NK-92 (cell line): ENCODE results near the gene GPBP1L1.

Source experiments
- DNase-seq: peaks from one replicate; lab custom pipeline; 2025; ENCODE audit not compliant: unreplicated experiment; lab: John Stamatoyannopoulos, UW

GPBP1L1 gene

GRCh38 chr1:45643978-45644377, 42.4 kb downstream of the GPBP1L1 start:
- DNase-seq: no peak

GRCh38 chr1:45643321-45643720, 43.0 kb downstream of the GPBP1L1 start:
- DNase-seq: no peak

DNA sequence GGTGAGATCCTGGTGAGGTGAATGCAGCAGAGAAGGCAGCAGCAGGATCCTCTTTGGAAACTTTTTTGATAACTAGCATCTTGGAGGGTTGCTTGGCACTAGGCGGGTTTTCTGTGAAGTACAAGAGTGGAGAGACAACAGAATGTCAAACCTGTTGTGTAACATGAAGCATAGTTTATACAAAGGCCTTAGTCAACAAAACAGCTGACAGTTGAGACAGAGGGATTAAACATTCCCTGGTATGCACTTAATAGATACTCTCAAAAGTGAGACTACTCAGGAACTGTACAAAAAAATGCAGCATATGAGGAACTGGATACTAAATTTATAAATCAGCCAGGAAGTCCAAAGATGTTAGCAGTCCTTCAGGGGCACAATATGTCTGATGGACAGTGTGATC, 46.0 kb downstream of the GPBP1L1 start:
- DNase-seq: no peak

GRCh38 chr1:45635211-45635610, 51.1 kb downstream of the GPBP1L1 start:
- DNase-seq: no peak

GRCh38 chr1:45630429-45630828, 55.9 kb downstream of the GPBP1L1 start:
- no peak for DNase-seq

- DNase-seq: no peak
These were observed 57.3 kb downstream of the GPBP1L1 start for GRCh38 chr1:45629035-45629434.

DNA sequence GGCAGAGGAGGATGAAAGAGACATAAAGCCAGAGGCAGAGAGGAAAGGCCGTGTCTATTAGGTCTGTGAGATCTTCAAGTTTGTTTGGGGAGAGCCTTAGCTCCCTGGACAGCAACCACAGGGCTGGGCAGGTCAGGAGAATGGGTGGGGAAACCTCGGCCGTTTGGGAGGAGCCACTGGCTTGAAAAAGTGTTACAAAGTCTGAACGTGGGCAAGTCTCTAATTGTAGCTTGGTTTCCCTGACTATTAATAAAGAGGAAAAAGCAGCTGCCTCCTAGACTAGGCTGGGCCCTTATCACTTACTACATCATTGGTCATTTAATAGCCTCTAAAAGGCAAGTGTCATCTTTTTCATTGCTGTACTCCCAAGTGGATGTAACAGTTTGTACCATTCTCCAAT, 62.4 kb downstream of the GPBP1L1 start, which contains the start of gene CCDC17:
TSS of gene CCDC17 (minus strand) at position 83 of the 400 bp plus-strand sequence. CDS start 145 bp downstream, outside the sequence.
- DNase-seq: no peak

DNA sequence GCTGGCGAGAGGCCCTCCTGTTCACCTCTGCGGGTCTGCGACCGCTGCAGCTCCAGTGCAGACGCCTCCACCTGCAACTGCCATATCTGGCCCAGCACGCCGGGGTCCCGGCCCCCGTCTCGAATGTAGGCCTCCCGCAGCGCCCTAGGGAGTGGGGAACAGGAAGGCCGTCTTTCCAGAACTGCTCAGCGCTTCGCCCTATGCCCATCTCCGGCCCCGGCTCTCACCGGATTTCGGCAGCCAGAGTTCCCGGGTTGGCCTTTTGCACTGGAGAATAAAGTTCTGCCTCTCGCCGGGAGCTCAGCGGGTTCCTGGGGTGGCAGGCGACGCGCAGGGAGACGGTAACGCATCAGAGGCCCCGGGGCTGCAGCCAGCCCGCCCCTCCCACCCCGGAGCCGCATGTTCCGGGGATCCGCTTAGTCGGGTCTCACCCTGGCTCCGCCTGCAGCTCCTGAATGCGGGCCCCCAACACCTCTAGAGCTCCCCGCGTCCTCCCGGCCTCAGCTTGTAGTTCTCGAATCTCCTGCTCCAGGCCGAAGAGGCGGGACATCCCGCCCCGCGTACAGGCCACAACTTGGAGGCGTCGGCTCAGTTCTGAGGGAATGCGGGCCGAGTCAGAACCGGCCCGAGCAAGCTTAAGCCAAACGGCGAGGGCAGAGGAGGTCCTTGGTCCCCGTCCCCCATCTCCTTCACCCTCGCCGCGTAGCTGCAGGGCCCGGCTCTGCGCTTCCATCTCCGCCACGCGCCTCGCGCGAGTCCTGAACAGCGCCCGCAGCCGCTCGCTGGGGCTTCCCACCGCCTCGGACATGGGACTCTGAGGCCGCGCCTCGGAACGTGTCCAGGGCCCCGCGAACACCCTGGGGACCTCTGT, 63.6 kb downstream of the GPBP1L1 start:
- DNase-seq: no peak

DNA sequence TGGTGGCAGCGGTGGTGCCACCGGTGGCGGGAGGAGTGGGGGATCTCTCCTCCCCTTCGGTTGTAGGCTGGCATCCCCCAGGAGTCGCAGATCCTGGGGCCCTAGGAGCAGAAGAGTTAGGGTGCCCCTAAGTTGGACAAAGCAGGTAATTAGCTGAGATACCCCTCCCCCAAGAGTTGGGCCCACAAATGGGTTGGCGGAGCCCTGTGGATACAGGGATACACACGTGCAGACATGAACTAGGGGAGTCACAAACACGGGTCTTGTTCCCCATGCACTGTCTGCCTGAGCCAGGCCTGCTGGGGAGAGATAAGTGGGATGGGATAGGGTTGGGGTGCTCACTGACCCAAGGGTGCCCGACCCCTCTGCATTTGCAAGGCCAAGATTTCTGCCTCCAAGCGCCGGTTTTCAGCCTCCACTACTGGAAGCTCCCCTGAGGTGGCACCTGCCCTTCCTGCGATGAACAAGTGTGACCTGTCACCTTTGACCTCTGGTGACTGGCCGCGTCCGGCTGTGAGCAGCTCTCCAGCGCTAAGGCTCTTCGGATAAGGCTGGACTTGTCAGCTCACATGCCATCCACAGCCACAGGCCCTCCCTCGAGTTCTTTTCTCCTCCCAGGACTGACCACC, 64.3 kb downstream of the GPBP1L1 start:
- DNase-seq: no peak

DNA sequence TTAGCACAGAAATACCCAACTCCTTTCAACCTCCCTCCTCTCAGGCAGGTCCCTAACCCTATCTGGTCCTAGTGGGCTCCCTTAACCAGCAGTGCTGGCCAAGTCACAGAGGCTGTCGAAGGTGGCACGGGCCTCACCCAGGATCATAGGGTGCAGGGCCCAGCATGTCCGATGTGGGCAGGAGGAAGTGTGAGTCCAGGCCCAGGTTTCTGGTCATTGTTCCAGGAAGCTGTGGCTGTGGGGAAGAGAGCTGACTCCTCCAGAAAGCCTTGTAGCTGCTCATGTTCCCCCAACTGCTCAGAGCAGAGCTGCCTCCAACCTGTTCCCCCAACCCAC, 64.9 kb downstream of the GPBP1L1 start:
- DNase-seq: no peak

GRCh38 chr1:45620588-45621500, 65.5 kb downstream of the GPBP1L1 start:
- DNase-seq: no peak

DNA sequence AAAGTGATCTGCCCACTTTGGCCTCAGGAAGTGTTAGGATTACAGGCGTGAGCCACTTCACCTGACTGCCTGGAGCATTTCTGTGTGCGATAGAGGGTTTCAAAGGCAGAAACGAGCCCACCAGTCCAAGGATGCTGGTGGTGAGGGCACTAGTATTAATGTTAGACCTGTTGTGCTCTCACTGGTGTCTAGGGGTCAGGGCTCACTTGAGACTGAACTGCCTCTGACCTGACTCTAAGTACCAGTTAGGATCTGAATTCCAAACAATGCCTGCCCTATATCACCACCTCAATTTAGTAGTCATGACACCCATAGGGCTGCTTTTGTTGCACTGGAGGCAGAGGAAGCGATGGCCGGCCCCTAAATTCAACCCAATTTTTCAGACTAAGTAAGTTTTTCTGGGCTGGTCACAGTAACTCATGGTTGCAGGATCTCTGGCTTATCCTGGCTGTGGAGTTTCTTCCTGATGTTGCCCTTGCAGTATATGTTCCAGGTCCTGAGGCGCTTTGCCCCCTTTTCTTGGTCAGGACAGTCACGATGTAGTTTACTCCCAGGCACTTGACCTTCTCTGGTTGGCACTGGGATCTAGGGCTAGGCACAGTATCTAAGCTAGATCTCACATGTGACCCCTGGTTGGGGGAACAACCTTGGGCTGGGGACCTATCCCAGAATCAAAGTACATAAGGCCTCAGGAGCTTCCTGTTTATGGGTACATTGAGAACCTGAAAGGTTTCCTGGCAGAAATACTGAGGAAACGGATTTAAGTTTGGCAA, 67.0 kb downstream of the GPBP1L1 start:
- DNase-seq: no peak

- no peak for DNase-seq
These were observed 68.7 kb downstream of the GPBP1L1 start for GRCh38 chr1:45617618-45618017.

DNA sequence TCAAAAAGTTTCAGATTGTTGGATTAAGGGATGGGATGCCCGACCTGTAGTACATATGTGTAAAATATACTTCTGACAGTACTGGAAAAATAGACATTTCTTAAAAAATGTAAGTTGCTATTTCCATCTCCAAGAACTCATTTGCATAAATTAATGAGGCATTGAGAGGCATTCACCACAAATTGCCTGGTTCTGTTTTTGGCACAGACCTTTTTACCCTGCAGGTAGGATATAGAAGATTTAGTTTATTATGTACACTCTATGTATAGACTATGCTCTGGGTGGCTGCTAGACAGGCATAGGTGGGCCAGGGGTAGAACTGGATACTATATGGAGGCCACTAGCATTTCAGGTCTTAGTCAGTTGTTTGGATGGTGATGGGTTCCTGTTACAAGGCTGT, 70.4 kb downstream of the GPBP1L1 start:
- no peak for DNase-seq

DNA sequence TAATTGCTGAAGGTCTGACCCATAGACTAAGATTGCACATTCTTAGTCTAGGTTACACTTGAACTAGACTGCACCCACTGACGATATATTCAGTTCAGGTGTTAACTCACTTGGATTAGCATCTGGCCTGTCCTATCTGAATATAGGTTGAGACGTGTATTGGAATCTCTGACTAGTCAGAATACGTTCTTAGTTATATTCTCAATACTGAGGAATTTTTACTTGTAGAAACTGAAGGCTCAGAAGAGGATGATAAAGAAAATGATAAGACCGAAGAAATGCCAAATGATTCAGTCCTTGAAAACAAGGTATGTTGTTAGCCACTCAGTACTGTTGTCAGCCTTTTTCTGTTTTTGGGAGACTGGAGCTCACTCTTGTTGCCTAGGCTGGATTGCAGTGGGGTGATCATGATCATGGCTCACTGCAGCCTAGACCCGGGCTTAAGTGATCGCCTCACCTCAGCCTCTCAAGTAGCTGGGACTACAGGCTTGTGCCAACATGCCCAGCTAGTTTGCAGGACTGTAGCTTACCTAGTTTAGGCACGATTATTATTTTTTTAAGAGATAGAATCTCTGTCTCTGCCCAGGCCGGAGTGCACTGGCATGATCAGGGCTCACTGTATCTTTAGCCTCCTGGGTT, 73.3 kb downstream of the GPBP1L1 start:
- DNase-seq: no peak

GRCh38 chr1:45610589-45611226, 75.6 kb downstream of the GPBP1L1 start:
- no peak for DNase-seq

DNA sequence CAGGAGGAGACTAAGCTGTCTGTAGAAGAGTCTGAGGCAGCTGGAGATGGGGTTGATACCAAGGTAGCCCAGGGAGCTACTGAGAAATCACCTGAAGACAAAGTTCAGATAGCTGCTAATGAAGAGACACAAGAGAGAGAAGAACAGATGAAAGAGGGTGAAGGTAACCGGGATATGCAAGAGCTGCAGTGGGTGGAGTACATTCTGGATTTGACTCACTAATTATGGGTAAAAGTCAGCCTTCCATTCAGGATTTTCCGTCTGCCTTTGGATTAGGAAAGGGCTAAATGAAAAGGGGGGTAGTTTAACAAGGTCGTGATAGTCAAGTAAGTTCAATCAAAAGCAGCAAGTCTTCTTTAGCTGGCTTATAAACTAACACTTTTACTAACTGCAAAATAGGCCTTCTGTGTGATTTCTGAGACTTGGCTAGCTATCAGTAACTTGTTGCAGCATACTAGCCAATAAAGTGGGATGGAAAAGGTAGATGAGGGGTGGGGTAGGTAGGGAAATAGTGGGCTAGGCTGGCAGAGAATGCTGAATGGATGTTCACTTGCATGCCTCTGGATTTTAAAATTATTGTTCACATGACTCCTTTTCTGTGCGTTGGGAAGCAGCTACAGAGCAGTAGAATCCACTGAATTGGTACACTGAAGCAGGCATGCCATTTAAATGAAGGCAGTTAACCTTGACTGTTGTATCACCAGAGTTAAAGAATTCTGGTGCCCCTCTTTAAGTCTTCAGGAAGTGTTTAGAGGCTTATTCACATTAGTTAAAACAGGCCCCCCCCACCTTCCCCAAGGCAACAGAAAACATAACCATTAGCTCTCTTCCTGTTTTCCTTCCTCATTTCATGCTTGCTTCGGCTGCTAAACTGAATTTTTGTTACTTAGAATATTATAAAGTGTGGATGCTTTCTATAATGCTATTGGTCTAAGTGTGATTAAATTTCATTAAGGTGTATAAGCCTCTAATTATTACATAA, 77.9 kb downstream of the GPBP1L1 start:
- no peak for DNase-seq

DNA sequence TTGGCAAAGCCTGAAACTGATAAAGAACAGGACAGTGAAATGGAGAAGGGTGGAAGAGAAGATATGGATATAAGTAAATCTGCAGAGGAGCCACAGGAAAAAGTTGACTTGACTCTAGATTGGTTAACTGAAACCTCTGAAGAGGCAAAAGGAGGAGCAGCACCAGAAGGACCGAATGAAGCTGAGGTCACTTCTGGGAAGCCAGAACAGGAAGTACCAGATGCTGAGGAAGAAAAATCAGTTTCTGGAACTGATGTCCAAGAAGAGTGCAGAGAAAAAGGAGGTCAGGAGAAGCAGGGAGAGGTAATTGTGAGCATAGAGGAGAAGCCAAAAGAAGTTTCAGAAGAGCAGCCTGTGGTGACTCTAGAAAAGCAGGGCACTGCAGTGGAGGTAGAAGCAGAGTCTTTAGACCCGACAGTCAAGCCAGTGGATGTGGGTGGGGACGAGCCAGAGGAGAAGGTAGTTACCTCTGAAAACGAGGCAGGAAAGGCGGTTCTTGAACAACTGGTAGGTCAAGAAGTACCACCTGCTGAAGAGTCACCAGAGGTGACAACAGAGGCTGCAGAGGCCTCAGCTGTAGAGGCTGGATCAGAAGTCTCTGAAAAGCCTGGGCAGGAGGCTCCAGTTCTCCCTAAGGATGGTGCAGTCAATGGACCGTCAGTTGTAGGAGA, 78.8 kb downstream of the GPBP1L1 start:
- DNase-seq: no peak
